WTC11 (cell line): ENCODE results near the gene SSH2. TPM values are rescaled to one million over a fixed set of nuclear protein-coding genes. Genes with fewer than 3 reads are reported as not detected.

ENCODE experiments used
- CDX4 ChIP-seq: fragments of 250-450 bp; sonication (Bioruptor Pico); IDR thresholded peaks from 2 replicates; pipeline ENCODE4 v1.9.0; 2021; ENCODE audit warnings: moderate library complexity, mild to moderate bottlenecking, inconsistent platforms, borderline replicate concordance
- CREM ChIP-seq: sonication (generic); formaldehyde crosslinking; IDR thresholded peaks from 2 replicates; pipeline ENCODE4 v1.8.1; 2022; ENCODE audit warnings: mild to moderate bottlenecking, missing genetic modification reagents, moderate library complexity
- E2F5 ChIP-seq: sonication (generic); formaldehyde crosslinking; IDR thresholded peaks from 2 replicates; pipeline ENCODE4 v1.8.1; 2022; ENCODE audit warnings: mild to moderate bottlenecking, moderate library complexity, missing genetic modification reagents
- ESRRA ChIP-seq: sonication (generic); formaldehyde crosslinking; IDR thresholded peaks from 2 replicates; pipeline ENCODE4 v1.8.1; 2022; ENCODE audit warnings: mild to moderate bottlenecking, missing genetic modification reagents, borderline replicate concordance
- FOXK1 ChIP-seq: sonication (generic); formaldehyde crosslinking; IDR thresholded peaks from 2 replicates; pipeline ENCODE4 v1.8.0; 2022; ENCODE audit warnings: mild to moderate bottlenecking, moderate library complexity, missing genetic modification reagents
- GRHL2 ChIP-seq: fragments of 250-450 bp; sonication (Bioruptor Pico); IDR thresholded peaks from 2 replicates; pipeline ENCODE4 v1.8.0; 2022; ENCODE audit warnings: mild to moderate bottlenecking, moderate library complexity; ENCODE audit not compliant: insufficient replicate concordance, severe bottlenecking
- HMGXB4 ChIP-seq: sonication (generic); formaldehyde crosslinking; IDR thresholded peaks from 2 replicates; pipeline ENCODE4 v1.8.1; 2023; ENCODE audit warnings: mild to moderate bottlenecking, moderate library complexity, missing genetic modification reagents
- KAT7 ChIP-seq: sonication (generic); formaldehyde crosslinking; IDR thresholded peaks from 2 replicates; pipeline ENCODE4 v1.8.1; 2023; ENCODE audit warnings: missing genetic modification reagents, mild to moderate bottlenecking, borderline replicate concordance
- MLX ChIP-seq: sonication (generic); formaldehyde crosslinking; IDR thresholded peaks from 2 replicates; pipeline ENCODE4 v1.8.1; 2023; ENCODE audit warnings: mild to moderate bottlenecking, missing genetic modification reagents, moderate library complexity
- NFATC4 ChIP-seq: fragments of 250-450 bp; sonication (Bioruptor Pico); IDR thresholded peaks from 2 replicates; pipeline ENCODE4 v1.9.0; 2021; ENCODE audit warnings: mild to moderate bottlenecking
- NR3C1 ChIP-seq: sonication (generic); formaldehyde crosslinking; conservative IDR thresholded peaks from 2 replicates; pipeline ENCODE4 v1.8.1; 2023; ENCODE audit warnings: low read depth, mild to moderate bottlenecking, missing genetic modification reagents
- PRDM15 ChIP-seq: sonication (generic); formaldehyde crosslinking; IDR thresholded peaks from 2 replicates; pipeline ENCODE4 v1.8.0; 2022; ENCODE audit warnings: missing genetic modification reagents
- PREB ChIP-seq: sonication (generic); formaldehyde crosslinking; IDR thresholded peaks from 2 replicates; pipeline ENCODE4 v1.8.1; 2022; ENCODE audit warnings: mild to moderate bottlenecking, missing genetic modification reagents, moderate library complexity, borderline replicate concordance
- RELA ChIP-seq: sonication (generic); formaldehyde crosslinking; IDR thresholded peaks from 2 replicates; pipeline ENCODE4 v1.8.1; 2022; ENCODE audit warnings: missing genetic modification reagents, mild to moderate bottlenecking, borderline replicate concordance
- SMAD3 ChIP-seq: sonication (generic); formaldehyde crosslinking; IDR thresholded peaks from 2 replicates; pipeline ENCODE4 v1.8.0; 2022; ENCODE audit warnings: missing genetic modification reagents, mild to moderate bottlenecking, borderline replicate concordance
- STAT6 ChIP-seq: sonication (generic); formaldehyde crosslinking; conservative IDR thresholded peaks from 2 replicates; pipeline ENCODE4 v1.8.1; 2023; ENCODE audit warnings: mild to moderate bottlenecking, low read depth, missing genetic modification reagents, moderate library complexity
- TCF7 ChIP-seq: sonication (generic); formaldehyde crosslinking; IDR thresholded peaks from 2 replicates; pipeline ENCODE4 v1.8.0; 2022; ENCODE audit warnings: mild to moderate bottlenecking, low read depth, missing genetic modification reagents, moderate library complexity
- USF2 ChIP-seq: sonication (generic); formaldehyde crosslinking; IDR thresholded peaks from 2 replicates; pipeline ENCODE4 v1.8.1; 2023; ENCODE audit warnings: mild to moderate bottlenecking, missing genetic modification reagents, moderate library complexity
- ZMAT4 ChIP-seq: fragments of 250-450 bp; sonication (Bioruptor Pico); IDR thresholded peaks from 2 replicates; pipeline ENCODE4 v1.9.0; 2021; ENCODE audit warnings: mild to moderate bottlenecking
- ZNF121 ChIP-seq: sonication (generic); formaldehyde crosslinking; IDR thresholded peaks from 2 replicates; pipeline ENCODE4 v1.8.0; 2023; ENCODE audit warnings: missing genetic modification reagents
- ZNF138 ChIP-seq: sonication (generic); formaldehyde crosslinking; conservative IDR thresholded peaks from 2 replicates; pipeline ENCODE4 v1.8.1; 2022; ENCODE audit warnings: mild to moderate bottlenecking, moderate library complexity, missing genetic modification reagents
- ZNF263 ChIP-seq: sonication (generic); formaldehyde crosslinking; IDR thresholded peaks from 2 replicates; pipeline ENCODE4 v1.8.1; 2022; ENCODE audit warnings: low read depth, mild to moderate bottlenecking, moderate library complexity, missing genetic modification reagents
- ZNF416 ChIP-seq: fragments of 250-450 bp; sonication (Bioruptor Pico); IDR thresholded peaks from 2 replicates; pipeline ENCODE4 v1.9.0; 2021; ENCODE audit warnings: mild to moderate bottlenecking, inconsistent platforms
- total RNA-seq: library from RNA; stranded (reverse); gene quantifications from 3 replicates; pipeline ENCODE4 v1.2.3, GENCODE V29; 2021

SSH2 gene
- total RNA-seq, 1 experiment from 2014 or later: 14.3 TPM

- TF ChIP-seq FOXK1 (CRISPR knock-in tag) (peak; percentile 93), PREB (no peak), SMAD3 (CRISPR knock-in tag) (no peak; the same call in none of the 2 replicates), KAT7 (CRISPR knock-in tag) (peak; percentile 84; the same call in 1 of the 2 replicates), ZNF416 (CRISPR knock-in tag) (no peak), CREM (CRISPR knock-in tag) (peak; percentile 64; the same call in 1 of the 2 replicates), STAT6 (CRISPR knock-in tag) (peak; percentile 67; the same call in 1 of the 2 replicates), TCF7 (CRISPR knock-in tag) (peak; percentile 91; the same call in 1 of the 2 replicates), HMGXB4 (CRISPR knock-in tag) (peak; percentile 98), PRDM15 (peak; percentile 82), CDX4 (CRISPR knock-in tag) (no peak), MLX (CRISPR knock-in tag) (peak; percentile 51; the same call in 1 of the 2 replicates), NFATC4 (CRISPR knock-in tag) (no peak), E2F5 (CRISPR knock-in tag) (peak; percentile 97), GRHL2 (CRISPR knock-in tag) (no peak), ESRRA (0 out of 2 replicates have a peak, but pooled peaks have one; percentile 79), ZNF138 (CRISPR knock-in tag) (peak; percentile 49; the same call in 1 of the 2 replicates), USF2 (CRISPR knock-in tag) (peak; percentile 83), RELA (CRISPR knock-in tag) (peak; percentile 85; the same call in 1 of the 2 replicates), ZMAT4 (CRISPR knock-in tag) (no peak), ZNF121 (CRISPR knock-in tag) (peak; percentile 55; the same call in 1 of the 2 replicates), NR3C1 (CRISPR knock-in tag) (peak; percentile 85; the same call in 1 of the 2 replicates), ZNF263 (CRISPR knock-in tag) (peak; percentile 71)
These were observed 316.6 kb downstream of the SSH2 start (continued) for GRCh38 chr17:29613352-29613837.
